GM18868 (cell line): ENCODE measurements around the gene TIPIN.
"Not testable (repeated sequence)": the region's sequence is repeated elsewhere in the genome, so short reads cannot be mapped to it uniquely, and the experiment has no call there.

Experiments
- ATAC-seq: cut with Tn5 transposase; IDR thresholded peaks from one replicate; pipeline ENCODE4 v1.9.1; 2021; ENCODE audit warnings: mild to moderate bottlenecking, moderate library complexity; ENCODE audit not compliant: unreplicated experiment

TIPIN gene, protein sequence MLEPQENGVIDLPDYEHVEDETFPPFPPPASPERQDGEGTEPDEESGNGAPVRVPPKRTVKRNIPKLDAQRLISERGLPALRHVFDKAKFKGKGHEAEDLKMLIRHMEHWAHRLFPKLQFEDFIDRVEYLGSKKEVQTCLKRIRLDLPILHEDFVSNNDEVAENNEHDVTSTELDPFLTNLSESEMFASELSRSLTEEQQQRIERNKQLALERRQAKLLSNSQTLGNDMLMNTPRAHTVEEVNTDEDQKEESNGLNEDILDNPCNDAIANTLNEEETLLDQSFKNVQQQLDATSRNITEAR

DNA sequence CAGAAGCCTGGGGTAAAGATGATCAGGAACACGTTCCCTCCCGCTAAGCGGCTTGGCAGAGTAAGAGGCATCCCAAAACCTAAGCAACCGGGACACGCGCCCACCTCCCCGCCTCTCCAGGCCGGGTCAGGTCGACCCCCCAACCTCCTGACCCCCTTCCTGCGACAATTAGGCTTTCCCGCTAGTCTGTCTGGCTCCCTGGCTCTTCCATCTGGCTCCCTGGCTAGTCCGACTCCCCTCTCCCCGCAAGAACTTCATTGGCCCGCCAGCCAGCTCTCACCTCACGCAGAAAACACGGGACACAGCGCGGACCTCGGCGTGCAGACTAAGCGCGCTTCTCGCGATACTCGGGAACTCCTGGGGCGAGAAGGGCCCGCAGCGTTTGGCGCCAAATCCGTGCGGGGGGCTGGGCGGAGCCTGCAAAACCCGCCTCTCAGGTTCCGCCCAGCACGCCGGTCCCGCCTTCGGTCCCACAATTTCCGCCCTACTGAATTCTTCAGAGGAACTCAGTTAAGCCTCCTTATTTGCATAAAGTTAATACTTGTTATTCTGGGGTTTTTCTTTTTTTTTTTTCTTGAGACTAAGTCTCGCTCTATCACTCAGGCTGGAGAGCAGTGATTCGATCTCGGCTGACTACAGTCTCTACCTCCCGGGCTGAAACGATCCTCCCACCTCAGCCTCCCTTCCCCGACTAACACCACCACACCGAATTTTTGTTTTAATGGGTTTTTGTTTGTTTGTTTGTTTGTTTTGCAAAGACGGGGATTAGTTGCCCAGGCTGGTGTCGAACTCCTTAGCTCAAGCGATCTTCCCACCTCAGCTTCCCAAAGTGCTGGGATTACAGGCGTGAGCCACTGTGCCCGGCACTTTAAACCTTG is at the start of gene TIPIN:
Gene TIPIN, minus strand, starts transcription at position 327 of the 878 bp plus-strand sequence. CDS start 3,738 bp downstream, outside the sequence.
- ATAC-seq, result peak; percentile 87

DNA sequence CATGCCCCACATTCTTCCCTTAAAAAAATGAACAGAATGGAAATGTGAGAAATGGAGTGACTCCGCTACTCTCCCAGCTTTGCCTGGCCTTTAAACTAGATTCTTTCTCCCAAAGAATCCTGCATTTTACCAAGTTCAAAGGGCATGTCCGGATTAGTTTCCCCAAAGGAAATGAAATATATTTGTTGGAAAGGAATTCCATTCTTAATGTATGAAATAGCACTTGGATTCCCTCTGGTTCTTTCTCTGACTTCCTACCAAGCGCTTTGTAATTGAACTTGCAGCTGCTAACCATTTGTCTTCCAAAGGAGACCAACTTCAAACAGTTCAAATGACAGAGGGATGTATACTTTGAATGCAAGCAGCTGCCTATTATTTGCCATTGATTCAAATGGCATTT is 49.1 kb upstream of the TIPIN start:
- ATAC-seq, result no peak

DNA sequence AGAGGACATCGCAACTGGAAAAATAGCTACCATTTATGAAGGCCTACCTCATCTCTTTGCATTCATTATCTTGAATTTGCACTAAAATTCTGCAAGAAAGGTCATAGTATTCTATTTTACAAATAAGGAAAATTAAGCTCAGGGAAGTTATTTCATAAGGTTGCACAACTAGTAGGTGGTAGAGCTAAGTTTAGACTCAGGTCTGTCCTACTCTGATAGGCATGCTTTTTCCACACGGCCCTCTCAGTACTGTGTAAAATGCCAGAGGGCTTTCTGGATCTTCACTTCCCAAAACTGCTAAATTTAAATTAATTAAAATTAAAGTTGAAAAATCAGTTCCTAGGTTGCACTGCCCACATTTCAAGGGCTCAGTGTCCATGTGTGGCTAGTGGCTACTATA is 48.5 kb upstream of the TIPIN start:
- ATAC-seq, result no peak

DNA sequence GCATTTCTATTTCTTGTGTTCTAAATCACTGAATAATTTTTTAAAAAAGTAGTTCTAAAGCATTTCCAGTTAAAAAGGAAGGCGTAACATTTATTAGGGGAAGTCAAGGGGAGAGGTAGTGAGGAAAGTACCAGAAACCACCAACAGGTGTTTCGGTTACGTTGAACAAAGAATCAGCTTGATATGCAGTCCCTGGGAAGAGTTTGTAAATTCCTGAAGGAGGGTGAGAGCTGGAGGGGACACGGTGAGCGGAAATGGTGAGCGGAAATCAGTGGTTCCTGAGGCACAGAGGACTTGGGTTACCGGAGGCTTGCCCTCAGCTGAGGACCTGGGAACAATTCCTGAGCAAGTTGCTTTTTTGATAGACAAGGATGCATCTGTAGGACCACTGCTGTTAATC is 48.0 kb upstream of the TIPIN start:
- ATAC-seq, result no peak

DNA sequence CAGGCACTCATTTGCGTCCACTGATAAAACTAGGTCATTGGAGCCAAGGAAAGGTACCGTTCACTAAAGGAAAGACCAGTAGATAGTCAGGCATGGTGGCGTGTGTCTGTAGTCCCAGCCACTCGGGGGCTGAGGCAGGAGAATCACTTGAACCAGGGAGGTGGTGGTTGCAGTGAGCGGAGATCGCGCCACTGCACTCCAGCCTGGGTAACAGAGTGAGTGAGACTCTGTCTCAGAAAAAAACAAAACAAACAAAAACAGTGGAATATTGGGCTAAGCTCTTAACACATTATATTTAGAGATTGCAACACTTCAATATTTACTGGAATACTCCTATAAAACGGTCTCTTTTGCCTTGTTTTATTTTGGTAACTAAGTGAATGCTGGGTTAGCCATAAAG is 47.6 kb upstream of the TIPIN start:
- no peak for ATAC-seq

DNA sequence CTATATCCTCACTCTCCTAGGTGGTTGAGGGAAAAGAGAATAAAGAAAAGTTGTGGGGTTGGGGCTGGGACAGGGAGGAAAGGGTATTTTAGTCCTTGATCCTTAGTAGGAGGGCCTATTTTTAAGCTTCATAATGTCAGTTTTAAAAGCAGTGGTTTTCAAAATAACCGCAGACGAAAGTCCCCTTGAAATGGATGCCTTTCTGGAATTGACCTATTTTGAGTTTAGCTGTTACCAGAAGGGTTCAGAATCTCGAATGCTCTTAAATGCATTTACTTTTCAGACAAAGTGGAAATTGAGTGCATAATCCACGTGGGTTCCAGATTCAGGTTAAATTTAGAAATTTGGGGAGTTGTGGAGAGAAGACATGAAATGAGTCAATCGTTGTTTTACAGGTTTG is 46.8 kb upstream of the TIPIN start:
- ATAC-seq, result no peak

DNA sequence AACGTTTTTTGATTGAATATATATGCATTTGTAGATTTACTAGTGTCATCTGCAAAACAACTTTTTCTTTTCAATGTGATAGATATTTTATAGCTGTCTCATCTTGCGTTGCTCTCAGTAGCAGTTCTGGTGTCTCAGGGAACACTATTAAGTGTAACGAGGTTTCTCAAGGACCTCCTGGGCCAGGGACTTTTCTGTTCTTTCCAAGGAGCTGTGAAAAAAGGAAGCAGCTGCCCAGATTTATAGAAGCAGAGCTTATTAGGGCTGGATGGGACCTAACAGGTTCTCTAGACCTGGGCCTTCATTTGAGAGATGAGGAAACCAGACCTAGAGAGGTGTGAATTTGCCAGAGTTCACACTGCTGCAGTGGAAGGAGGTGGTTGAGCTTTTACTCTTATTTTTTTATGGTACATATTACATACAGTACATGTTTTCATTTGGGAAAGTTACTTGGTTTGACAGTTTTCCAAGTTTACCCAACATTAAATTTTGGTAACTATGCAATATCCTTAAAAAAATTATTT is 46.3 kb upstream of the TIPIN start:
- no peak for ATAC-seq

DNA sequence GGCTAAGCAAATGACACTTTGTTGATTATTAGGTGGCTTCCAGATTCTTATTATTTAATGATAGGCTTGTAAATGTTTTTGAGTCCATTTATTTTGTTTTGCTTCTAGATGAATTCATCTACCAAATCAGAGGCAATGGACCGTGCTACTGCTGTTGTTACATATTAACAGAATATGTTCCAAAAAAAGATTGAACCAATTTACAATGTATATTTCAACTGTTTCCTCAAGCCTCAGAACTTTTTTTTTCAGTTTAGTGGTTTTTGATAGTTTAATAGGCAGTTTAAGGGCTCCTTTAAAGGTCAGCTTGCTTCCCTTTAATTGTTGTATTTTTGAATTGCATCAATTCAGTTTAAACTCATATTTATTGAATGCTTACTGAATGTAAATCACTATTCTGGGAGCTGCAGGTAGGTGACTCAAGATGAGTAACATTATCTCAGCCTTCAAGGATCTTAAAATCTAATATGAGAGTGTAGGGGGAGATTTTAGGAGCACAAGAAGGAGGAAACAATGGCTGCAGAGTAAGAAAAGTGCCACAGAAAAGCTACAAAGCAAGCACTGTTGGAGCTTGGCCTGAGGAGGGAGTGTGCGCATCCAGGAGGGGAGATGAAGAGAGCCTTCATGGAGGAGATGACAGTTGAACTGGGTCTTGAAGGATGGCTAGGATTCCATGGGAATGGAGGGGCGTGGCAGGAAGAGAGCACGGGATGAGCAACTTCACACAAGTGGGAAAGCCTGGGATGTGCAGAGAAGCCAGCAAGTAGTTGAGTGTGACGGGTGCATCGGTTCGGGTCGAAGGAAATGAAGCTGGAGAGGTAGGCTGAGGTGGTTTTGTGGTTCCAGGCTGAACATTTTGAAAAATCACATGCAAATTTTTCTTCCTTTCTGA is 44.9 kb upstream of the TIPIN start:
- ATAC-seq, result no peak

DNA sequence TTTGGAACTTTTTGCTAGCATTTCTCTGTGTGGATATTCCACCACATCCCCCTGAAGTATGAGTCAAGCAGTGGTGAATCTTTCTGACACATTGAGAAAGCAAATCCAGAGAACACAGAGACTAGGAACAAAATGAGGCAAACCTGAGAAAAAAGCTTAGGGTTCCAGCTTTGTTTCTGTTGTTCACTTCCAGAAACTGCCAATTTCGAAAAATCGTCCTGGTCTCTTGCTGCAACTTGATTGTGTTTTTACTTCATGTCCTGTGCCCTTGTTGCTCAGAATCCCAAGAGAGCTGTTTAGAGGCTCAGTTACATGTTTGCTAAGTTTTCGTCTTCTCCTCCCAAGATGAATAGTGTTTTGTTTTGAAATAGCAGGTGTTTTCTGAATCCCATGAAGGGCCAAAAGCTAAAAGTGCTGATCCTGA is 43.9 kb upstream of the TIPIN start:
- no peak for ATAC-seq

DNA sequence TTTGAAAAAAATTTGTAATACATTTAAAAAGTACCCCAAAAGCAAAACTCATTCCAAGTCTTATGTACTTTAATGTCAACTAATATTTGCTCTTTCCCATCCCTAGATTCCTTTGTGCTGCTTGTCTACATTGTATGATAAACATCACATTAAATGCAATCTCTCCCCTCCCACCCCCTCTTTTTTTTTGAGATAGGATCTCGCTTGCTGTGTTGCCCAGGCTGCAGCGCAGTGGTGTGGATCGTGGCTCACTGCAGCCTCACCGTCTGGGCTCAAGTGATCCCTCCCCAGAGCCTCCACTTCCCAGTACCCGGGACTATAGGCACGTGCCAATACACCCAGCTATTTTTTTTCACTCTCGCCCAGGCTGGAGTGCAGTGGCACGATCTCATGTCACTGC is 42.8 kb upstream of the TIPIN start:
- ATAC-seq, result no peak

DNA sequence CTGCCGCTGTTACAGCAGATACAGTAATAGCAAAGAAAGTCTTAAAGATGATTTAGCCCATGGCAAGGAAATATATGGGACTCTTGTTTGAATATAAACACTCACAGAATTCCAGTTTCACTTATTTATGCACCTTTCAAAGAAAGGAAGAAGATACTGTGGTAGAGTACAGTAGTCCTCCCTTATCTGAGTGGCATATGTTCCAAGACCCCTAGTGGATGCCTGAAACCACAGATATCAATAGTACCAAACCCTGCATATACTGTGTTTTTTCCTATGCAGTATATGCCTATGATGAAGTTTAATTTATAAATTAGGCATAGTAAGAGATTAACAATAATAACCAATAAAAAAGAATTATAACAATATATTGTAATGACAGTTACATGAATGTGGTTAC is 38.4 kb upstream of the TIPIN start:
- ATAC-seq, result no peak

DNA sequence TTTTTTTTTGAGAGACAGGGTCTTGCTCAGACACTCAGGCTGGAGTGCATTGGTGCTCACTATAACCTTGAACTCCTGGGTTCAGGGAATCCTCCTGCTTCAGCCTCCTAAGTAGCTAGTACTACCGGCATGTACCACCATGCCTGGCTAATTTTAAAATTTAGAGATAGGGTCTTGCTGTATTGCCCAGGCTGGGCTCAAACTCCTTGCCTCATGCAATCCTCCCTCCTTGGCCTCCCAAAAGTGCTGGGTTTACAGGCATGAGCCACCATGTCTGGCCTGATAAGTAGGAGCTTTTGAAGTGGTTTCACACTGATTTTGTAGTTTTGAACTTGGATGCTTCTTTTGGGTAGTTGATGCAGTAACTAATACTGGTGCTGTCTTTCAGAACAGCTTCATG is 38.0 kb upstream of the TIPIN start:
- ATAC-seq, result no peak

DNA sequence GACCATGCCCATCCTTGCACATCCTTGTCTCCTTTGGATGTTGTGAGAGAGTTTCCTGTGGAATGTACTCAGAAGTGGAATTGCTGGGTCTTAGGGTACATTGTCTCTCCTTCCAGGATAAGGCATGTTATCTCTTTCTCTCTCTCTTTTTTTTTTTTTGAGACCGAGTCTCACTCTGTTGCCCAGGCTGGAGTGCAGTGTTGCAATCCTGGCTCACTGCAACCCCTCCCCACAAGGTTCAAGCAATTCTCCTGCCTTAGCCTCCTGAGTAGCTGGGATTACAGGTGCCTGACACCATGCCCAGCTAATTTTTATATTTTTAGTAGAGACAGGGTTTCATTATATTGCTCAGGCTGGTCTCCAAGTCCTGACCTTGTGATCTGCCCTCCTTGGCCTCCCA is 36.6 kb upstream of the TIPIN start:
- not testable (repeated sequence) for ATAC-seq

DNA sequence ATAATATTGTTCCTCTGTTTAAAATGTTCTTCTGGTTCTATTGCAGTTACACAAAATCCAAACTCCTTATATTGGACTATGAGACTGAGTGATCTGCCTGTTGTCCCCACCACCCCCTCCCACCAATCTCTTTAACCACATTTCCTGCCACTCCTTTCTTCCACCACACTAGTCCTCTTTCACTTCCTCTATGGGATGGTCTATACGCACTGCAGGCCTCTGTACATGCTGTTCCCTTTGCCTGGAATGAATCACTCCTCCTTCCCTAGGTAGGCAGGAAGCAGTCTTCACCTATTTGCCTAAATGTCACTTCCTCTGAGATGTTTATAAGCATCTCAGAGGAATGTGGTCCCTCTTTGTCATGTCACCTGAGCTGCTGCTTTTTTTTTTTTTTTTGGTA is 34.2 kb upstream of the TIPIN start:
- no peak for ATAC-seq

DNA sequence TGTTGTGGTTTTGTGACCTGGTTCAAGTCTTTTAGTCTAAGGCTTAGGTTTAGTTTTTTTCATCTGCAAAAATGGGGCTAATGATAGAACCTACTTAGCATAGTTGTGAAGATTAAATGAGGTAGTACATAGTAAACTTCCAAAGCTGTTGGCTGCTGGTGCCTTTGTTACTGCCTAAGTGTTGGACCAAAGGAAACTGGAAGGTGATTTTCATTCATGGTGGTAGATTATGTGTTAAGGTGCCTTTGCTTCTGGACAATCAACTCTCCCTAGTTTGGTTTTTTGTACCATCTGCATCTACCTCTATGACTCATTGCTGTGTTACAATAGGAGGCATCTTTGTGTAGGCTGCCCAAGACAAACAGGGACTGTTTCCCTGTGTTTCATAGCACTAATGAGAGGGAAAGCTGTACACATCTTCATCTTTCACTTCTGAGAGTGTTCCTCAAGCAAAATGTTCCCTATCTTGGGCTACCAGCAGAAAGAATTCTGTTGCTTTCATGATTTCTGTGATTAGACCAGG is 33.4 kb upstream of the TIPIN start:
- ATAC-seq, result no peak

DNA sequence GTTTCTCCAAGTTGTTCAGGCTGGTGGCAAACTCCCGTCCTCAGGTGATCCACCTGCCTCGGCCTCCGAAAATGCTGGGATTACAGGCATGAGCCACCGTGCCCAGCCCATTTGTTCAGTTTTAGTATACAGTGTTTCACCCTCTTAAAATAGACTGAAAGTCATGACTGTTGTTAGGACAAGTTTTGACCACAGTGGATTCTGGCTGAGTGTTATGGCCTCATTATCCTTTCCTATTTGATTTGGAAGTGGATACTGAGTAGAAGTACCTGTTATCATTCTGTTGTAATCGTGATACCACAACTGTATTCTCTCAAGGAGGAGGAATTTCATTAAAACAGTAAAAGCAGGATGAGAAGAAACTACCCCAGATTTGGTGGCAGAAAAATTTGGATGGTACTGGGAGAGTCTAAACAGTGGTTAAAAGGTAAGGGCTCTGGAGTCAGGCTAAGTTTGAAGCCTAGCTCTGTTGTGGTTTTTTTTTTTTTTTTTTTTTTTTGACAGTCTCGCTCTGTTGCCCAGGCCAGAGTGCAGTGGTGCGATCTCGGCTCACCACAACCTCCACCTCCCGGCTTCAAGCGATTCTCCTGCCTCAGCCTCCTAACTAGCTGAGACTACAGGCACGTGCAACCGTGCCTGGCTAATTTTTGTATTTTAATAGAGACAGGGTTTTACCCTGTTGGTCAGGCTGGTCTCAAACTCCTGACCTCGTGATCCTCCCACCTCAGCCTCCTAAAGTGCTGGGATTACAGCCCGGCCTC is 32.8 kb upstream of the TIPIN start:
- no peak for ATAC-seq

DNA sequence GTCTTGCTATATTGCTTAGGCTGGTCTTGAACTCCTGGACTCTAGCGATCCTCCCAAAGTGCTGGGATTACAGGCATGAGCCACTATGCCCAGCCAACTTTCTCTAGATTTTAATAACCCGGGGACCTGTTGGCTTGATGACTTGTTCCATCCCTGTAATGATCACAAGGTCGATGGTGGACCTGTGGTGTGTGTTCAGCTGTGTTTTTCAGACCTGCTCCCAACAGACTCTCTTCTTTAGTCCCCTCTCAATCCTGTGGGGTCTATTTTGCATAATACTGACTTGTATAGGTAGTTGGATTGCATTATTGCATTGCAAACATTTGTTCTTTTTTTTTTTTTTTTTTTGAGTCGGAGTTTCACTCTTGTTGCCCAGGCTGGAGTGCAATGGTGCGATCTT is 32.1 kb upstream of the TIPIN start:
- ATAC-seq, result no peak

DNA sequence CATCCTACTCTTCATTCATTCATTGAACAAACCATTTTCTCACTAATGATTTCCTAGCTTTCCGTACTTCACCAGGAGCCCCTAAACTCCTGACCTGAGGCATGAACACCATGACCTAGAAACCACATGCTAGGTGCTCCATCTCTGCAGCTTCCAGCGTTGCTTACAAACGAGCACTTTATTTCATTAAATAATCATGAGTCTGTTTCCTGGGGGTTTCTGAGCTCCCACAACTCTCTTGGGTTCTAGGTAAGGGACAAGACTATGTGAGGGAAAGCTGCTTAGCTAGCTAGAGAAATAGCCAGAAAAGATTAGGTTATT is 31.5 kb upstream of the TIPIN start:
- ATAC-seq, result no peak

DNA sequence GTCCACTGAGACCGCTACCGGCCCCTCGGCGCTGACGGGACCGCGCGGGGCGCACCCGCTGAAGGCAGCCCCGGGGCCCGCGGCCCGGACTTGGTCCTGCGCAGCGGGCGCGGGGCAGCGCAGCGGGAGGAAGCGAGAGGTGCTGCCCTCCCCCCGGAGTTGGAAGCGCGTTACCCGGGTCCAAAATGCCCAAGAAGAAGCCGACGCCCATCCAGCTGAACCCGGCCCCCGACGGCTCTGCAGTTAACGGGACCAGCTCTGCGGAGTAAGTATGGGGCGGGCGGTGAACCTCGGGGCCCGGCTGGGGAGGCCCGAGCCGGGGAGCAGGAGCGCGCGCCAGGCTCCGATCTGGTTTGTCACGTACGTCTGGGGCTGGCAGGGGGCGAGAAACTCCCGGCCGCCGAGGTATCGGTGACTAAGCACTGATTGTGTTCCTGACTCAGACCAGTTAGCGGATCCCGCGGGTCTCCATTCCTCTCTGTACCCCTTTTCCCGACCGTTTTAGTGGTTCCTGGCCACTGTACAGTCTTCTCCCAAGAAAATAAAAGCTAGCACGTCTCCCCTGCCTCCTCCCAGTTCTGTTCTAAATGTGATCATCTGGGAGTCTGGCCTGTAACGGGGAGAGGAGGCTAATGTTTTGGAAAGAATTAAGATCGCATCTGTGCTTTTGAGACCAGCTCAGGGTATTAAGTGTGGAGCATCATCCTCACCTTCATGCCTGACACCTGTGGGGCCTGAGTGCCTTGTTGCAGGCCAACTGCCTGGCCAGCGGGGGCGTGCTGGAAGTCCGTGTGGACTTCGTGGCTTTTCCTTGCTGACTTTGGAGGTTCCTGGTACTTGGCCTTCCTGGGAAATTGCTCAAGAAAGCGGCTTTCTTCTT is 30.9 kb upstream of the TIPIN start:
- ATAC-seq, result peak; percentile 7
